Activated T-cell treated with anti-CD3 and anti-CD28 coated beads, Interleukin-2, amount 50 U/mL, for 72 hours (primary cell): Measurements from ENCODE around the gene SRI. TPM values are rescaled to one million over a fixed set of nuclear protein-coding genes. Genes with fewer than 3 reads are reported as not detected.
A peak's percentile ranks its signal among the peaks of the same experiment; 100 is the strongest.

Experiments
- ATAC-seq, 2 donors: fragments of 150-1000 bp; cut with Tn5 transposase; replicated peaks in 1 of 2; 2 replicates each; pipeline ENCODE4 v1.10.0; 2021; ENCODE audit warnings: moderate library complexity in 2 of 2, mild to moderate bottlenecking in 1 of 2
- DNase-seq, 2 donors: peaks; one replicate each; pipeline ENCODE4 v3.0.0; 2021 to 2022; ENCODE audit warnings: mixed read lengths in 1 of 2
- H3K27ac Mint-ChIP-seq: one replicate; pipeline ENCODE4 v1.8.0; 2022; ENCODE audit warnings: mild to moderate bottlenecking, moderate library complexity, mixed read lengths
- H3K27me3 Mint-ChIP-seq: one replicate; pipeline ENCODE4 v1.8.0; 2022; ENCODE audit warnings: low read depth, mixed read lengths
- H3K36me3 Mint-ChIP-seq, 2 donors: one replicate each; pipeline ENCODE4 v1.8.0; 2022; ENCODE audit warnings: mixed read lengths in 2 of 2, mild to moderate bottlenecking in 1 of 2; ENCODE audit not compliant: insufficient read depth in 2 of 2
- H3K4me1 Mint-ChIP-seq: one replicate; pipeline ENCODE4 v1.8.0; 2022; ENCODE audit warnings: low read depth, mixed read lengths
- H3K4me3 Mint-ChIP-seq, 2 donors: one replicate each; pipeline ENCODE4 v1.8.0; 2022; ENCODE audit warnings: mild to moderate bottlenecking in 2 of 2, mixed read lengths in 2 of 2, moderate library complexity in 2 of 2
- H3K9me3 Mint-ChIP-seq, 2 donors: one replicate each; pipeline ENCODE4 v1.8.0; 2022; ENCODE audit warnings: mixed read lengths in 2 of 2
- total RNA-seq, 2 donors: library from RNA; stranded (reverse); gene quantifications; one replicate each; pipeline ENCODE4 v1.2.3, GENCODE V29; 2022

SRI gene
- total RNA-seq, 2 donors from 2014 or later = 105 to 132 TPM

- no peak for DNase-seq
- no peaks in the 10 kb centered on the region for H3K27me3 Mint-ChIP-seq
Observed at GRCh38 chr7:88217675-88218428, 2.0 kb downstream of the SRI start.

GRCh38 chr7:88216276-88216675 is 3.6 kb downstream of the SRI start:
- Mint-ChIP-seq H3K27ac (no peak overlapping the region), H3K4me1 (peaks cover 30% of the 10 kb centered on the region), H3K36me3 (peaks cover 12 to 19% of the 10 kb centered on the region in 2 donors), H3K27me3 (no peaks in the 10 kb centered on the region), H3K9me3 (no peaks in the 10 kb centered on the region), H3K4me3 (no peak overlapping the region)
- ATAC-seq (no peak), DNase-seq (no peak)

More at GRCh38 chr7:88217675-88218428, 2.0 kb downstream of the SRI start:
- H3K4me1 Mint-ChIP-seq = peaks cover 31% of the 10 kb centered on the region
- no peaks in the 10 kb centered on the region for H3K9me3 Mint-ChIP-seq
- H3K36me3 Mint-ChIP-seq = peaks cover 12 to 20% of the 10 kb centered on the region in 2 donors
- H3K4me3 Mint-ChIP-seq = peak overlapping the region; percentile 96
- no peak for ATAC-seq
- peak overlapping the region; percentile 96 for H3K27ac Mint-ChIP-seq

GRCh38 chr7:88215295-88215694 is 4.5 kb downstream of the SRI start:
- DNase-seq (no peak), ATAC-seq (no peak)
- H3K27ac Mint-ChIP-seq = peak overlapping the region; percentile 33
- H3K4me1 Mint-ChIP-seq = peaks cover 23% of the 10 kb centered on the region
- H3K27me3 Mint-ChIP-seq = no peaks in the 10 kb centered on the region
- H3K36me3 Mint-ChIP-seq = peaks cover 12 to 18% of the 10 kb centered on the region in 2 donors
- H3K9me3 Mint-ChIP-seq = no peaks in the 10 kb centered on the region
- no peak overlapping the region for H3K4me3 Mint-ChIP-seq

GRCh38 chr7:88214456-88214855 is 5.4 kb downstream of the SRI start:
- Mint-ChIP-seq H3K27me3 (no peaks in the 10 kb centered on the region), H3K4me1 (peaks cover 19% of the 10 kb centered on the region), H3K9me3 (no peaks in the 10 kb centered on the region), H3K4me3 (no peak overlapping the region), H3K36me3 (peaks cover 14 to 21% of the 10 kb centered on the region in 2 donors), H3K27ac (no peak overlapping the region)
- no peak for DNase-seq
- ATAC-seq = no peak

GRCh38 chr7:88212918-88213317 is 6.9 kb downstream of the SRI start:
- no peaks in the 10 kb centered on the region for H3K9me3 Mint-ChIP-seq
- ATAC-seq = no peak
- no peak for DNase-seq
- no peak overlapping the region for H3K27ac Mint-ChIP-seq
- peaks cover 7% of the 10 kb centered on the region for H3K4me1 Mint-ChIP-seq
- no peaks in the 10 kb centered on the region for H3K27me3 Mint-ChIP-seq
- H3K36me3 Mint-ChIP-seq = peaks cover 10 to 21% of the 10 kb centered on the region in 2 donors
- no peak overlapping the region for H3K4me3 Mint-ChIP-seq

- H3K36me3 Mint-ChIP-seq = peaks cover 10 to 35% of the 10 kb centered on the region in 2 donors
- no peak overlapping the region for H3K27ac Mint-ChIP-seq
- no peaks in the 10 kb centered on the region for H3K27me3 Mint-ChIP-seq
- no peak for ATAC-seq
- no peaks in the 10 kb centered on the region for H3K9me3 Mint-ChIP-seq
- no peak overlapping the region for H3K4me3 Mint-ChIP-seq
- H3K4me1 Mint-ChIP-seq = peaks cover 3% of the 10 kb centered on the region
- no peak for DNase-seq
Observed at GRCh38 chr7:88208521-88208920, 11.3 kb downstream of the SRI start.

GRCh38 chr7:88206254-88206653 is 13.6 kb downstream of the SRI start:
- DNase-seq = no peak
- Mint-ChIP-seq H3K4me3 (no peak overlapping the region), H3K4me1 (peaks cover 15% of the 10 kb centered on the region), H3K9me3 (no peaks in the 10 kb centered on the region), H3K27me3 (no peaks in the 10 kb centered on the region), H3K36me3 (peaks cover 10 to 34% of the 10 kb centered on the region in 2 donors), H3K27ac (no peak overlapping the region)
- no peak for ATAC-seq

- DNase-seq (no peak), ATAC-seq (no peak)
- peaks cover 15% of the 10 kb centered on the region for H3K4me1 Mint-ChIP-seq
- peaks cover 10 to 34% of the 10 kb centered on the region in 2 donors for H3K36me3 Mint-ChIP-seq
- H3K4me3 Mint-ChIP-seq = no peak overlapping the region
- H3K27me3 Mint-ChIP-seq = no peaks in the 10 kb centered on the region
- H3K9me3 Mint-ChIP-seq = no peaks in the 10 kb centered on the region
- H3K27ac Mint-ChIP-seq = peak overlapping the region; percentile 60
Observed at GRCh38 chr7:88205179-88205578, 14.7 kb downstream of the SRI start.

- no peak for DNase-seq
- H3K4me3 Mint-ChIP-seq = no peak overlapping the region
- ATAC-seq = no peak
- no peaks in the 10 kb centered on the region for H3K27me3 Mint-ChIP-seq
- H3K9me3 Mint-ChIP-seq = no peaks in the 10 kb centered on the region
- H3K4me1 Mint-ChIP-seq = peaks cover 15% of the 10 kb centered on the region
- H3K36me3 Mint-ChIP-seq = peaks cover 8 to 31% of the 10 kb centered on the region in 2 donors
- H3K27ac Mint-ChIP-seq = peak overlapping the region; percentile 39
Observed at GRCh38 chr7:88204525-88205110, 15.2 kb downstream of the SRI start.

- Mint-ChIP-seq H3K36me3 (peaks cover 8 to 25% of the 10 kb centered on the region in 2 donors), H3K4me1 (peaks cover 15% of the 10 kb centered on the region), H3K27ac (peak overlapping the region; percentile 45), H3K27me3 (no peaks in the 10 kb centered on the region), H3K9me3 (no peaks in the 10 kb centered on the region), H3K4me3 (no peak overlapping the region)
- ATAC-seq (no peak), DNase-seq (no peak)
Observed at GRCh38 chr7:88203401-88203800, 16.4 kb downstream of the SRI start.

- H3K27me3 Mint-ChIP-seq = no peaks in the 10 kb centered on the region
- H3K4me1 Mint-ChIP-seq = peaks cover 15% of the 10 kb centered on the region
- peaks cover 8 to 25% of the 10 kb centered on the region in 2 donors for H3K36me3 Mint-ChIP-seq
- no peak for DNase-seq
- H3K9me3 Mint-ChIP-seq = no peaks in the 10 kb centered on the region
- H3K4me3 Mint-ChIP-seq = no peak overlapping the region
- ATAC-seq = no peak
- H3K27ac Mint-ChIP-seq = peak overlapping the region; percentile 85
Observed at GRCh38 chr7:88202799-88203198, 17.0 kb downstream of the SRI start.

- Mint-ChIP-seq H3K27me3 (no peaks in the 10 kb centered on the region), H3K36me3 (peaks cover 8 to 24% of the 10 kb centered on the region in 2 donors), H3K4me3 (no peak overlapping the region), H3K4me1 (peaks cover 15% of the 10 kb centered on the region), H3K27ac (peak overlapping the region; percentile 85), H3K9me3 (no peaks in the 10 kb centered on the region)
- no peak for DNase-seq
- no peak for ATAC-seq
Observed at GRCh38 chr7:88202278-88202677, 17.6 kb downstream of the SRI start.

- Mint-ChIP-seq H3K27ac (no peak overlapping the region), H3K36me3 (peaks cover 8 to 24% of the 10 kb centered on the region in 2 donors), H3K9me3 (no peaks in the 10 kb centered on the region), H3K4me1 (peaks cover 15% of the 10 kb centered on the region), H3K4me3 (no peak overlapping the region), H3K27me3 (no peaks in the 10 kb centered on the region)
- ATAC-seq (no peak), DNase-seq (no peak)
Observed at GRCh38 chr7:88201305-88201704, 18.5 kb downstream of the SRI start.
